H54 (cell line): ENCODE results near the gene NLGN1.

Experiments
- DNase-seq: peaks from one replicate; pipeline ENCODE4 v3.0.0; 2011; ENCODE audit warnings: low spot score, mixed read lengths; ENCODE audit not compliant: insufficient read length
- FAIRE-seq: peaks from 3 replicates; lab custom pipeline; 2011; peaks lifted over from hg19 to GRCh38; lab: Jason Lieb, UNC
- POLR2A ChIP-seq: IDR thresholded peaks from 2 replicates; pipeline ENCODE4 v1.6.1; 2011; ENCODE audit warnings: low read depth, mild to moderate bottlenecking, low read length

Gene NLGN1

GRCh38 chr3:174153871-174154270 is 756.3 kb downstream of the NLGN1 start:
- no peak for TF ChIP-seq POLR2A
- DNase-seq = no peak
- peak; percentile 6 for FAIRE-seq

- no peak for DNase-seq
- no peak for TF ChIP-seq POLR2A
- no peak for FAIRE-seq
These were observed 758.7 kb downstream of the NLGN1 start for GRCh38 chr3:174156200-174156599.

GRCh38 chr3:174158674-174159073 is 761.1 kb downstream of the NLGN1 start:
- FAIRE-seq (peak; percentile 6), DNase-seq (no peak)

GRCh38 chr3:174159604-174160003 is 762.1 kb downstream of the NLGN1 start:
- TF ChIP-seq POLR2A = no peak
- DNase-seq = no peak
- FAIRE-seq = peak; percentile 77

More at GRCh38 chr3:174158674-174159073, 761.1 kb downstream of the NLGN1 start:
- no peak for TF ChIP-seq POLR2A

GRCh38 chr3:174162550-174162949 is 765.0 kb downstream of the NLGN1 start:
- no peak for DNase-seq
- no peak for TF ChIP-seq POLR2A
- no peak for FAIRE-seq

GRCh38 chr3:174168026-174168425 is 770.5 kb downstream of the NLGN1 start:
- no peak for FAIRE-seq
- DNase-seq = no peak
- no peak for TF ChIP-seq POLR2A

GRCh38 chr3:174168538-174169254 is 771.2 kb downstream of the NLGN1 start:
- no peak for DNase-seq
- no peak for FAIRE-seq
- TF ChIP-seq POLR2A = no peak

GRCh38 chr3:174169736-174170135 is 772.2 kb downstream of the NLGN1 start:
- FAIRE-seq = no peak
- no peak for TF ChIP-seq POLR2A
- no peak for DNase-seq

GRCh38 chr3:174170248-174170647 is 772.7 kb downstream of the NLGN1 start:
- no peak for TF ChIP-seq POLR2A
- no peak for DNase-seq

GRCh38 chr3:174186377-174186989 is 788.9 kb downstream of the NLGN1 start:
- TF ChIP-seq POLR2A = no peak
- FAIRE-seq = no peak
- no peak for DNase-seq

More at GRCh38 chr3:174170248-174170647, 772.7 kb downstream of the NLGN1 start:
- FAIRE-seq = no peak

GRCh38 chr3:174191380-174191779 is 793.8 kb downstream of the NLGN1 start:
- TF ChIP-seq POLR2A = no peak
- peak; percentile 43 for FAIRE-seq
- no peak for DNase-seq

- FAIRE-seq (no peak), DNase-seq (no peak)
- TF ChIP-seq POLR2A = no peak
These were observed 794.4 kb downstream of the NLGN1 start for GRCh38 chr3:174191895-174192294.

- no peak for DNase-seq
- no peak for FAIRE-seq
- TF ChIP-seq POLR2A = no peak
These were observed 794.9 kb downstream of the NLGN1 start for GRCh38 chr3:174192471-174192870.

- DNase-seq (no peak), FAIRE-seq (no peak)
- no peak for TF ChIP-seq POLR2A
These were observed 796.1 kb downstream of the NLGN1 start for GRCh38 chr3:174193604-174194003.

GRCh38 chr3:174197416-174197815 is 799.9 kb downstream of the NLGN1 start:
- no peak for TF ChIP-seq POLR2A
- no peak for DNase-seq
- FAIRE-seq = no peak
